ENCODE results near the gene NPM3.

NPM3 gene

GRCh38 chr10:101827919-101828600 is 44.8 kb upstream of the NPM3 start:
- H3K27ac ChIP-seq = no peak overlapping the region
- TF ChIP-seq CTCF (conservative IDR thresholded peaks at IDR 0.05) = no peak

GRCh38 chr10:101826852-101827434 is 43.7 kb upstream of the NPM3 start:
- no peak for TF ChIP-seq CTCF (conservative IDR thresholded peaks at IDR 0.05)

GRCh38 chr10:101824736-101825135 is 41.5 kb upstream of the NPM3 start:
- no peak overlapping the region for H3K27ac ChIP-seq
- TF ChIP-seq CTCF (conservative IDR thresholded peaks at IDR 0.05) = no peak

More at GRCh38 chr10:101826852-101827434, 43.7 kb upstream of the NPM3 start:
- H3K27ac ChIP-seq = no peak overlapping the region

- no peak for TF ChIP-seq CTCF (conservative IDR thresholded peaks at IDR 0.05)
- peak overlapping the region; percentile 94 for H3K27ac ChIP-seq
Measured at GRCh38 chr10:101818872-101819633, 35.8 kb upstream of the NPM3 start.

- H3K27ac ChIP-seq = peak within 1 kb of the TSS; percentile 94
- no peak for TF ChIP-seq CTCF (conservative IDR thresholded peaks at IDR 0.05)
Measured at GRCh38 chr10:101818119-101818871, 35.0 kb upstream of the NPM3 start, which contains the start of gene OGA. Gene OGA, minus strand, starts transcription at chr10:101818444. Its CDS starts 422 bp downstream, at chr10:101818022.

- peak overlapping the region; percentile 94 for H3K27ac ChIP-seq
Measured at GRCh38 chr10:101817337-101818118, 34.3 kb upstream of the NPM3 start.

More at GRCh38 chr10:101817337-101818118, 34.3 kb upstream of the NPM3 start:
- TF ChIP-seq CTCF (conservative IDR thresholded peaks at IDR 0.05) = no peak
